ENCODE results near the gene KCNJ10. TPM values are rescaled to one million over a fixed set of nuclear protein-coding genes. Genes with fewer than 3 reads are reported as not detected.

The KCNJ10 gene
- total RNA-seq, 1 donor from 2014 or later = 0.27 TPM

- FAIRE-seq (peak; percentile 45), DNase-seq (ENCODE audit: low read depth) (peak; percentile 94)
- H3K36me3 Mint-ChIP-seq (ENCODE audit: low read depth, unreplicated experiment) = no peaks in the 10 kb centered on the region
- Histone ChIP-seq H3K4me2 (ENCODE audit: low read length) (peak overlapping the region; percentile 65), H4K20me1 (ENCODE audit: insufficient read depth, low read length) (no peaks in the 10 kb centered on the region), H3K4me3 (ENCODE audit: insufficient read depth, low read depth, low read length) (peak overlapping the region; percentile 2), H3K27me3 (ENCODE audit: insufficient read depth, low read length) (no peaks in the 10 kb centered on the region), H3K36me3 (ENCODE audit: insufficient read depth, low read length) (no peaks in the 10 kb centered on the region), H3K9me3 (ENCODE audit: insufficient read depth, low read depth, low read length) (no peaks in the 10 kb centered on the region), H3K79me2 (ENCODE audit: insufficient read depth, low read length) (no peaks in the 10 kb centered on the region), H3K9ac (ENCODE audit: low read length) (peak overlapping the region; percentile 12), H3K27ac (ENCODE audit: low read depth, low read length) (peak overlapping the region; percentile 62), H3K4me1 (ENCODE audit: insufficient read depth, low read length) (peaks cover 8% of the 10 kb centered on the region), H2AFZ (ENCODE audit: low read depth, low read length) (no peak overlapping the region)
- peak overlapping the region; percentile 19 for H3K27ac Mint-ChIP-seq (ENCODE audit: unreplicated experiment)
- H3K4me1 Mint-ChIP-seq (ENCODE audit: low read depth, unreplicated experiment) = peaks cover 29% of the 10 kb centered on the region
- TF ChIP-seq CTCF (IDR thresholded peaks at IDR 0.05; ENCODE audit: insufficient read depth, low read depth, low read length) (no peak), EZH2 (IDR thresholded peaks at IDR 0.05; ENCODE audit: insufficient read depth, low read length) (no peak)
- H3K9me3 Mint-ChIP-seq (ENCODE audit: unreplicated experiment) = no peaks in the 10 kb centered on the region
- H3K4me3 Mint-ChIP-seq (ENCODE audit: unreplicated experiment) = no peak overlapping the region
- H3K27me3 Mint-ChIP-seq (ENCODE audit: low read depth, unreplicated experiment) = peaks cover 3% of the 10 kb centered on the region
Measured at GRCh38 chr1:159996653-159997052, 73.3 kb downstream of the KCNJ10 start.

- FAIRE-seq = no peak
Measured at GRCh38 chr1:159994896-159995295, 75.1 kb downstream of the KCNJ10 start.

More at GRCh38 chr1:159994896-159995295, 75.1 kb downstream of the KCNJ10 start:
- Mint-ChIP-seq H3K9me3 (ENCODE audit: unreplicated experiment) (no peaks in the 10 kb centered on the region), H3K36me3 (ENCODE audit: low read depth, unreplicated experiment) (no peaks in the 10 kb centered on the region), H3K4me3 (ENCODE audit: unreplicated experiment) (no peak overlapping the region), H3K4me1 (ENCODE audit: low read depth, unreplicated experiment) (peaks cover 30% of the 10 kb centered on the region), H3K27me3 (ENCODE audit: low read depth, unreplicated experiment) (no peaks in the 10 kb centered on the region), H3K27ac (ENCODE audit: unreplicated experiment) (no peak overlapping the region)
- H2AFZ ChIP-seq (ENCODE audit: low read depth, low read length) = no peak overlapping the region
- no peak overlapping the region for H3K27ac ChIP-seq (ENCODE audit: low read depth, low read length)
- no peak overlapping the region for H3K4me2 ChIP-seq (ENCODE audit: low read length)
- H3K4me3 ChIP-seq (ENCODE audit: insufficient read depth, low read depth, low read length) = no peak overlapping the region
- no peaks in the 10 kb centered on the region for H3K27me3 ChIP-seq (ENCODE audit: insufficient read depth, low read length)
- no peaks in the 10 kb centered on the region for H3K79me2 ChIP-seq (ENCODE audit: insufficient read depth, low read length)
- H3K9ac ChIP-seq (ENCODE audit: low read length) = no peak overlapping the region
- H3K9me3 ChIP-seq (ENCODE audit: insufficient read depth, low read depth, low read length) = no peaks in the 10 kb centered on the region
- TF ChIP-seq EZH2 (IDR thresholded peaks at IDR 0.05; ENCODE audit: insufficient read depth, low read length) = no peak
- no peak for TF ChIP-seq CTCF (IDR thresholded peaks at IDR 0.05; ENCODE audit: insufficient read depth, low read depth, low read length)
- H3K4me1 ChIP-seq (ENCODE audit: insufficient read depth, low read length) = peaks cover 8% of the 10 kb centered on the region
- H3K36me3 ChIP-seq (ENCODE audit: insufficient read depth, low read length) = no peaks in the 10 kb centered on the region
- peak; percentile 24 for DNase-seq (ENCODE audit: low read depth)
- H4K20me1 ChIP-seq (ENCODE audit: insufficient read depth, low read length) = no peaks in the 10 kb centered on the region

Data from astrocyte (in vitro differentiated cells and primary cell).